HG02642 (cell line): ENCODE results near the gene RSBN1.
"Not testable (repeated sequence)": the region's sequence is repeated elsewhere in the genome, so short reads cannot be mapped to it uniquely, and the experiment has no call there.

Source experiments
- ATAC-seq: cut with Tn5 transposase; IDR thresholded peaks from one replicate; pipeline ENCODE4 v1.9.1; 2021; ENCODE audit warnings: mild to moderate bottlenecking; ENCODE audit not compliant: unreplicated experiment, poor library complexity

Gene RSBN1

DNA sequence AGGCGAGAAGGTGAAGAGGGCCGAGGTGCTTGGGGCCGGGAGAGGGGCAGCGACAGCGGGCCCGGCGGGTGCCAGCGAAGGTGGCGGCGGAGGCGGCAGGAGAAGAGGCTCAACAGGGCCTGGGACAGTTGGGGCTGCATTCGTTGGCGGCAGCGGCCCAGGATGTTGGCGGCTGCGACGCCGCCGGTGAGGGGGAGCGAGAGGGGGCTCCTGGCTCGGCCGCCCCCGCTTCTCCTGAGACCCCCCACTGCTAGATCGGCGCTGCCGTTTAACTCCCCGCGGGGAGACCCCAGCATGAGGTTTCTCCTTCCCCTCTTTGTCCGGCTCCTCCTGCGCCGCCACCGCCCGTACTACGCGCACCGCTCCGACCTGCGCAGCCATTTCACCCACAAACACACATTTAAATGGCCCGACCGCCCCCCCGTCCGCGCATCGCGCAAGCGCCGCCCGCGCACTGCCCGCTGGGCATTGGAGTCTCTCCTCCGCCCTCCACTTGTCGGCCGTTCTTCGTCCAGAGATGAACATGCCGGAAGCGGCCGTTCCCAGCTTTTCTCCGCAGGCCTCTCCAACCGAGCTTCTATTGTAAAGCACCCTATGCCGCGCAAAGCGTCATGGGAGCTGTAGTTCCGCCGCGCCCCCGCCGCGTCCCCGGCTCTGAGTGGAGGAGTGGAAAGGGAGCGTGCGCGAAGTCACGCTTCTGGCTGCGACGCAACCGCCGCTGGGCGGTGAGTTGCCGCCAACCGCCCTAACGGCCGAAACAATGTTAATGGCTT is at the start of gene RSBN1:
RSBN1 (minus strand) TSS at position 589 of the 773 bp plus-strand sequence; CDS start at position 525, 64 bp downstream.
- ATAC-seq, result peak; percentile 90

DNA sequence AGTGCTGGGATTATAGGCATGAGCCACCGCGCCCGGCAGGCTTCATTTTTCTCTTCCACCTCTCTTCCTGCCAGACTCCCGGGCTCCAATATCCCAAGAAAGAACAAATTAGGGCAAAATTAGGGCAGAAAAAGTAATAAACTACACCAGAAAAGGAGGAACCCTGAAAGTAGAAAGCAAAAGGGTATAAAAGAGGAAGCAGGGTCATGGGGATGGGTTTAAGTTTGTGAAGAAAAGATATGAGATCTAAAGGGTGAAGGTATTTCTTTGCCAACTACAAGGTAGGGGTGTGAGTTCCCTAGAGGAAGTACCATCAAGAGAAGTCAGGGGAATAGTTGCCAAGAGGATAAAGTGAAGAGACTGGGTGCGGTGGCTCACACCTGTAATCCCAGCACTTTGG is 49.4 kb upstream of the RSBN1 start:
- no peak for ATAC-seq

DNA sequence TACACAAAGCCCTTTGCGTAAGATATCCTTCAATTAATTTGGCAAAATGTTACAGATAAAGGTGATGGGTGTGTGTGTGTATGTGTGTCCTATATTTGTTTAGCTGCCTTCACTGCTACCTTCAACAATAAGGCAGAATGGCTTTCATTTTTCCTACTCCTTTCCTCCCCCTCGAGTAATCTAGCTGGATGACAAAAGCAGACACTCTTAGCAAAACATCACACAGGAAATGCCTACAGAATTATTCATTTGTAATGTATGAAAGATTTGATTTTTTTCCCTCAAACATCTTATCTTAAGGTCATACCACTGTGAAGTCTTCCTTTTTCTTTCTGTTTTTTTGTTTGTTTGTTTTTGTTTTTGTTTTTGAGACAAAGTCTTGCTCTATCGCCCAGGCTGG is 48.6 kb upstream of the RSBN1 start:
- ATAC-seq, result no peak

GRCh38 chr1:113859478-113860175 is 47.4 kb upstream of the RSBN1 start:
- ATAC-seq, result peak; percentile 93

- ATAC-seq, result no peak
Observed at GRCh38 chr1:113858982-113859381, 46.7 kb upstream of the RSBN1 start.

DNA sequence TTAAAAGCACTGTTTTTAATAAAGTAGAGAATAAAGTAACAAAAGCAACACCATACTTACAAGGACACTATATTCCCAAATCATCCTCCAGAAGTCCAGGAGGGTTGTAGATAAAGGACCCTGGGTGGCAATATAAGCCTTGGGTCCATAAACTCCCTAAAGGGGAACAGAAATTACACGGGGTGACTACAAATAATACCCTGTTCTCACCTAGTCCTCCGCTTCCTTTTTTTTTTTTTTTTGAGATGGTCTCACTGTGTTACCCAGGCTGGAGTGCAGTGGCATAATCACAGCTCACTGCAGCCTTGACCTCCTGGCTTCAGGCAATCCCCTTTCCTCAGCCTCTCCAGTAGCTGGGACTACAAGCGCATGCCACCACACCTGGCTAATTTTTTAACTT is 46.1 kb upstream of the RSBN1 start:
- peak; percentile 32 for ATAC-seq

DNA sequence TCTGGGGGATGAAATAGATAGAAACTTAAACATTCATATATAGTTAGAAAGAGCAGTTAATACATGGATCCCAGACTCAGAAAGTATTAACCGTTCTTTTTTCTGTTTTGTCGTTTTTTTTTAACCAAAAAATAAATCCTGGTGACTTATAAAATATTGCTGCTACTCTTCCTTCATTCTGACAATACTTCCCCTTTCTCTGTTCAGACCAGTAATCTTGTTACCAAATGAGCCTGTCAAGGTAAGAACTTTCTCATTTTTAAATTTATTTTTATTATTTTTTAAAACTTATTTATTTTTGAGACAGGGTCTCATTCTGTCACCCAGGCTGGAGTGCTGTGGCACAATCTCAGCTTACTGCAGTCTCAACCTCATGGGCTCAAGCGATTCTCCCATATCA is 45.5 kb upstream of the RSBN1 start:
- ATAC-seq, result no peak

DNA sequence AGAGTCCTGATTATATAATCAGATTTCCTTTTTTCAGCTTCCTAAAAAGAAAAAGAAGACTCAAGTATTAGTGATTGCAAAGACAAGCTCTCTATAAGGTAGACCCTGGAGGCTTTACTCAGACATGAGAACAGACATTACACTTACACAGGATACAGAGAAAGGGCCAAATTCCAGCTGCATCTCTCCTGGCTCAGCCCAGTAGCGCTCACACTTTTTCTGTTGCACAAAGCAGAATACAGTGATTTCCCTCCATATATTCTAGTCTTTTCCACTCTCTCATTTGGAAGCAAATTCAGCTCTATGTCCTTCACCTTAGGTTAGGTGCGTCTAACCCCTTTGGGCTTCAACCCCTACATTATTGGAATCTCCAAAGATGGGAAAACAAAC is 44.1 kb upstream of the RSBN1 start:
- ATAC-seq, result no peak

GRCh38 chr1:113855630-113856400 is 43.5 kb upstream of the RSBN1 start:
- no peak for ATAC-seq

DNA sequence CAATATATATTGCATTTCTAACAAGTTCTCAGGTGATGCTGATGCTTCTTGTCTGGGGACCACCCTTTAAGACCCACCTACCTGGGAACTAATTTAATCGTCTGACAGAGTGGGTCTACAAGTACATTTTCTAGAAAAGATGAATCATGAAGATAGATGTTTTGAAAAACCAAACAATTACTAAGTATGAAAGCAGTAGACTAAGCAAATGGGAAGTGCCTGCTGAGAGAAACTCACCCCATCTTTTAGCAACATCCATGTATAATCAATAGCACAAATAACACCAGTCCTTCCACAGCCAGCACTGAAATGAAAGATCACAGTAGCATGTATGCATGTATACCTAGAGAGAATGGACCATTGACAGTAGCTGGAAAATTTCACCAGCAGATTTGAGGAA is 42.0 kb upstream of the RSBN1 start:
- ATAC-seq, result no peak

DNA sequence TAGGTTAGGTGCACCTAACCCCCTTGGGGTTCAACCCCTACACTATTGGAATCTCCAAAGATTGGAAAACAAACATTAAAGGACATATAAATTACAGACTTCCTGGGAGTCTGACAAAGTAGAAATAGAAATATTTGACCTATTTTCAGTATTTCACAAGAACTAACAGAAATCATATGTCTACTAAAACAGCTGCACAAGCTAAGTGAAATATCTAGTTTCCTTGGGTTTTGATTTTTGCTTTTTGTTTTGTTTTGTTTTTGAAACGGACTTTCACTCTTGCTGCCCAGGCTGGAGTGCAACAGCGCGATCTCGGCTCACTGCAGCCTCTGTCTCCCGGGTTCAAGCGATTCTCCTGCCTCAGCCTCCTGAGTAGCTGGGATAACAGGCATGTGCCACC is 40.4 kb upstream of the RSBN1 start:
- not testable (repeated sequence) for ATAC-seq

DNA sequence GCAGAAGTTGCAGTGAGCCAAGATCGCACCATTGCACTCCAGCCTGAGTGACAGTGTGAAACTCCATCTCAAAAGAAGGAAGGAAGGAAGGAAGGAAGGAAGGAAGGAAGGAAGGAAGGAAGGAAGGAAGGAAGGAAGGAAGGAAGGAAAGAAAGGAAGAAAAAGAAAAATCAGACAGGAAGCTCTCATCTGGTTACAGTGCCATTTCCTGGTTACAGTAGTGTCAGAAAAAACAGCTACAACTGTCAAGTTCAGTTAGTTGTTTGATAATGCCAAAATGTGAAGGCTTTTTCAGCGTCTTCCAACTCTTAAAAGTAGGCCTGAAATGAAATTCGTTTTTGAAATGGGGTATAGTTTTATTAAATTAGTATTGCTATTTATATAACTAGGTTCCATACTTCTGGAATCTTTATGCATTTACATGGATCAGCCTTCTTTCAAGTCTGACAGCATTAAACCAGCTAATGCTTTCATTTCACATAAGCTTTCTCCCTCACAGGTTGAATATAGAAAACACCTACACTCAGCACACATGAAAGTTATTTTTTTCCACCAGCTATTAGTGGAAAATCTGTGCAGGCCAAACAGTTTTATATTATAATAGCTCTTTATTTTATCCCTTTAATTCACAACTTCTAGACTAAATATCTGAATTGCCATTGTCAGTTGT is 38.0 kb upstream of the RSBN1 start:
- ATAC-seq, result no peak

DNA sequence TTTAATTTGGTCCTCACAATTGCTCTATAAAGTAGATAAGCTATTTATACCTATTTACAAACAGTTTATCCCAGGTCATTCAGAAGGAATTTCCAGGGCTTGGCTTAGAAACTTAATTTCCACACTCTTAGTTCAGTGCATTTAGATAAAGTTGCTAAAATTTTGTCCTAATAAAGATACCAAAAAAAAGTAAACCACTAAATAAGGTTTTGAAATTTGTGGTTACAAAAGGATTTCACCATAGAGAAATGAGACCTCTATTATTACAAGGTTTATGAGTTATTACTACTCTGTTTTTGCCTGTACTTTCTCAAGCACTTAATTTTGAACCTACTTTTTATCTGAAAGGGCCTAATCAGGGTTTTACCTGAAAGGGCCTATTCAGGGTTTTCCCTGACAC is 36.8 kb upstream of the RSBN1 start:
- ATAC-seq, result no peak

GRCh38 chr1:113846391-113847035 is 34.2 kb upstream of the RSBN1 start:
- no peak for ATAC-seq

GRCh38 chr1:113836534-113836933 is 24.3 kb upstream of the RSBN1 start:
- ATAC-seq, result no peak

DNA sequence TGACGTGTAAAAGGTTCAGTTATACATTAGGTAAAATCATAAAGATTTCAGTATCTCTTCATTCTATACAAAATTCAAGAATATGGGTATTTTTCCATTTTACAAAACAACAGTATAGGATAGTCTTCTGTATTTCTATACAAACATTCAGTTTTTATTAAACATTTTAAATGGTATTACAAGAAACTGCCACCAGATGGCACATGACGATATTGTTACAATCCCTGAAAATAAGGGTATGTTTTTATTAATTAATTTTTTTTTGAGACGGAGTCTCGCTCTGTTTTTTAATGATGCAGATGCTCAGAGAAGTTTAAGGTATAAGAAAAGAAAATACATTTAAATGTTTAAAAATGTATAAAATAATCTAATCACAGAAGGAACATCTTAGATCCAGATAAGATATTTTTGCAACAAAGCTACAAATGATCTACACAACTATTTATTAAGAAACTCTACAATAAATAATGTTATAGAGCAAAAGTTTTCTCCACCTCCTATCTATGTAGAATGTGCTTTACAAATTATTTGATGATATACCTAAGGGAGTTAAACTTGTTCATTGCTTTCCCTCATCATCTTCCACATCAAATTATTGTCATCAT is 23.5 kb upstream of the RSBN1 start:
- ATAC-seq, result no peak

DNA sequence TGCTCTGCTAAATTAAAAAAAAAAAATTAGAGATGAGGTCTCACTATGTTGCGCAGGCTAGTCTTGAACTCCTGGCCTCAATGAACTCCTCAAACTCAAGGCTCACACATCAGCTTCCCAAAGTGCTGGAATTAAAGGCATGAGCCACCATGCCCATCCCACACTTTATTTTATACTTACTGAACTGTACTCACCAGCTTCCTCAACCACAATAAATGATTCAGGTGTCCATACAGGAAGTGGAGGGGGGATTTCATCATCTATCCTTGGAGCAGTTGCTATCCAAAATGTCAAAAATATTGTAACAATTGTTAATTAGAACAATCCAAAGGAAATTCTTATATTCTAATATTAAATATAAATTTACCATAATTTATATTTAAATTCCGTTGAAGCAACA is 22.4 kb upstream of the RSBN1 start:
- no peak for ATAC-seq

DNA sequence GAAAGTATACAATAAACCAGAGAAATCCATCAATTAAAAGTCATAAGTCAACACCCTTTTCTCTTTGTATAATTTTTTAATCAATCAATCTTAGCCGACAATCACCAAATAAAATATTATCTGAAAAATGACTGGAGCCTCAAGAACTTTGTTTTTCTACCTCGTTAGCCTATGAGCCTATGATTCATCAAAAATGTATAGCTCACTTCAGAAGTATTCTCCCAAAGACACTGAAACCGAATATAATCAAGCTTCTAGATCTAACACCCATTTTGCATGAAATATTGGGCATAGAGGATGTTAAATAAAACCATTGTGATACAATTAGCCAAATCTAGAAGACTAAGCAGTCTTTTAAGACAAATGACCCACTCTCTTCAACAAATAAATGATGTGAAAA is 17.8 kb upstream of the RSBN1 start:
- no peak for ATAC-seq

DNA sequence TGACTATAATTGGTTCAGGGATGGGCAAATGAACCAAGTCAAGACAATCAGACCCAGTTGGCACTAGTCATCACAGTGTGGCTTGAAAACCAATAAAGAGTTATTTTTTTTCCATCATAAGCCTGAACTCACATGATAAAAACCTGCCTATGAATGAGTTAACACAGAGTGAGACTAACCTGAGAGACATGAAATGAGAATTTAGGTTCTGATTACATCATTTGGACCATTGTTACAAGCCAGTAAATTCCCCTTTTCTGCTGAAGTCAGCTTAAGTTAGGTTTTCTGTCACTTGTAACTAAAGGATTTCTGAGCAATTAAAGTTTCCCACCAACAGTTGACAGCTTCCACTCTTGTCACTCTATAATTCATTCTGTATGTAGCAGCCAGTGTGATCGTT is 9.6 kb upstream of the RSBN1 start:
- ATAC-seq, result no peak

- ATAC-seq, result no peak
Observed at GRCh38 chr1:113818578-113818977, 6.3 kb upstream of the RSBN1 start.
